Nephron (organoid): ENCODE measurements around the gene OSER1.

Experiments used
- H3K27ac Mint-ChIP-seq, 3 experiments: 2 replicates each; pipeline ENCODE4 v1.8.0; 2020; ENCODE audit warnings: mixed read lengths in 3 of 3, mild to moderate bottlenecking in 2 of 3, moderate library complexity in 1 of 3
- H3K27me3 Mint-ChIP-seq: 2 replicates; pipeline ENCODE4 v1.8.0; 2021; ENCODE audit warnings: low read depth, mild to moderate bottlenecking, moderate library complexity, mixed read lengths
- H3K36me3 Mint-ChIP-seq: 2 replicates; pipeline ENCODE4 v1.8.0; 2020; ENCODE audit warnings: low read depth, mixed read lengths
- H3K4me1 Mint-ChIP-seq: 2 replicates; pipeline ENCODE4 v1.8.0; 2020; ENCODE audit warnings: mixed read lengths
- H3K4me3 Mint-ChIP-seq, 3 experiments: 2 replicates each; pipeline ENCODE4 v1.8.0; 2020; ENCODE audit warnings: mild to moderate bottlenecking in 3 of 3, mixed read lengths in 3 of 3, moderate library complexity in 2 of 3
- H3K9me3 Mint-ChIP-seq: 2 replicates; pipeline ENCODE4 v1.8.0; 2020; ENCODE audit warnings: mixed read lengths
- CTCF ChIP-seq, 3 experiments: fragments of 200-600 bp; sonication (generic); IDR thresholded peaks; one replicate each; pipeline ENCODE4 v1.5.0; 2021; ENCODE audit warnings: antibody characterized with exemption in 3 of 3; ENCODE audit not compliant: unreplicated experiment in 3 of 3

The OSER1 gene

GRCh38 chr20:44151621-44152416, 58.8 kb downstream of the OSER1 start:
- no peak for TF ChIP-seq CTCF (IDR thresholded peaks at IDR 0.05; ENCODE audit: unreplicated experiment in 3 of 3)
- Mint-ChIP-seq H3K4me3 (no peak overlapping the region), H3K4me1 (peaks cover 33% of the 10 kb centered on the region), H3K27me3 (peaks cover 3% of the 10 kb centered on the region), H3K27ac (no peak overlapping the region), H3K36me3 (peaks cover 5% of the 10 kb centered on the region), H3K9me3 (peaks cover 3% of the 10 kb centered on the region)

- Mint-ChIP-seq H3K9me3 (peaks cover 3% of the 10 kb centered on the region), H3K27ac (peak overlapping the region; percentile 8 to 80 (median 44))
- no peak for TF ChIP-seq CTCF (IDR thresholded peaks at IDR 0.05; ENCODE audit: unreplicated experiment in 3 of 3)
These were observed 64.3 kb downstream of the OSER1 start for GRCh38 chr20:44146272-44146671.

More at GRCh38 chr20:44146272-44146671, 64.3 kb downstream of the OSER1 start:
- no peak overlapping the region for H3K4me3 Mint-ChIP-seq
- H3K4me1 Mint-ChIP-seq = peaks cover 55% of the 10 kb centered on the region
- peaks cover 15% of the 10 kb centered on the region for H3K27me3 Mint-ChIP-seq
- no peaks in the 10 kb centered on the region for H3K36me3 Mint-ChIP-seq
